ENCODE data around the gene DLG5. TPM values are rescaled to one million over a fixed set of nuclear protein-coding genes. Genes with fewer than 3 reads are reported as not detected.

The DLG5 gene
- total RNA-seq, 2 donors from 2014 or later: 22.6 to 35.6 TPM

- WGBS, 2 donors: 83 to 86% methylated on average over 8 of the region's 8 CpGs
- Histone ChIP-seq H3K4me3 (no peak overlapping the region), H3K27ac (no peak overlapping the region), H3K27me3 (no peaks in the 10 kb centered on the region), H3K9me3 (no peaks in the 10 kb centered on the region), H3K36me3 (replicated peaks in 1 of 2; ENCODE audit: insufficient read depth in 1 of 2, low read depth in 2 of 2) (no peaks in the 10 kb centered on the region), H3K4me1 (peaks cover 30% of the 10 kb centered on the region)
- ATAC-seq (no peak), DNase-seq (no peak)
- intact Hi-C loops (cut with DNase I): no loop called here
- TF ChIP-seq POLR2A (IDR thresholded peaks at IDR 0.05): no peak
- TF ChIP-seq, protein P1, sequence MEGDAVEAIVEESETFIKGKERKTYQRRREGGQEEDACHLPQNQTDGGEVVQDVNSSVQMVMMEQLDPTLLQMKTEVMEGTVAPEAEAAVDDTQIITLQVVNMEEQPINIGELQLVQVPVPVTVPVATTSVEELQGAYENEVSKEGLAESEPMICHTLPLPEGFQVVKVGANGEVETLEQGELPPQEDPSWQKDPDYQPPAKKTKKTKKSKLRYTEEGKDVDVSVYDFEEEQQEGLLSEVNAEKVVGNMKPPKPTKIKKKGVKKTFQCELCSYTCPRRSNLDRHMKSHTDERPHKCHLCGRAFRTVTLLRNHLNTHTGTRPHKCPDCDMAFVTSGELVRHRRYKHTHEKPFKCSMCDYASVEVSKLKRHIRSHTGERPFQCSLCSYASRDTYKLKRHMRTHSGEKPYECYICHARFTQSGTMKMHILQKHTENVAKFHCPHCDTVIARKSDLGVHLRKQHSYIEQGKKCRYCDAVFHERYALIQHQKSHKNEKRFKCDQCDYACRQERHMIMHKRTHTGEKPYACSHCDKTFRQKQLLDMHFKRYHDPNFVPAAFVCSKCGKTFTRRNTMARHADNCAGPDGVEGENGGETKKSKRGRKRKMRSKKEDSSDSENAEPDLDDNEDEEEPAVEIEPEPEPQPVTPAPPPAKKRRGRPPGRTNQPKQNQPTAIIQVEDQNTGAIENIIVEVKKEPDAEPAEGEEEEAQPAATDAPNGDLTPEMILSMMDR (IDR thresholded peaks at IDR 0.05): no peak
Measured at GRCh38 chr10:77910524-77911145, 15.9 kb downstream of the DLG5 start.

GRCh38 chr10:77909749-77910375 lies 16.7 kb downstream of the DLG5 start:
- TF ChIP-seq, protein P1 (IDR thresholded peaks at IDR 0.05): no peak
- no peak for TF ChIP-seq POLR2A (IDR thresholded peaks at IDR 0.05)
- Histone ChIP-seq H3K4me1 (peaks cover 30% of the 10 kb centered on the region), H3K27me3 (no peaks in the 10 kb centered on the region), H3K36me3 (replicated peaks in 1 of 2; ENCODE audit: insufficient read depth in 1 of 2, low read depth in 2 of 2) (no peaks in the 10 kb centered on the region), H3K27ac (peak overlapping the region in 1 of 4 donors; percentile 18), H3K4me3 (no peak overlapping the region), H3K9me3 (no peaks in the 10 kb centered on the region)
- WGBS, 2 donors: 37 to 39% methylated on average over 11 of the region's 11 CpGs
- ATAC-seq: peak; percentile 68
- peak; percentile 44 to 66 (median 58) for DNase-seq
- intact Hi-C loops (cut with DNase I): no loop called here

GRCh38 chr10:77909021-77909748 lies 17.4 kb downstream of the DLG5 start:
- Histone ChIP-seq H3K9me3 (no peaks in the 10 kb centered on the region), H3K36me3 (replicated peaks in 1 of 2; ENCODE audit: insufficient read depth in 1 of 2, low read depth in 2 of 2) (no peaks in the 10 kb centered on the region), H3K27ac (no peak overlapping the region), H3K27me3 (no peaks in the 10 kb centered on the region), H3K4me1 (peaks cover 30% of the 10 kb centered on the region), H3K4me3 (no peak overlapping the region)
- 71 to 74% methylated on average over 9 of the region's 9 CpGs for WGBS, 2 donors
- DNase-seq (no peak), ATAC-seq (no peak)
- intact Hi-C loops (cut with DNase I): no loop called here
- TF ChIP-seq POLR2A (IDR thresholded peaks at IDR 0.05): no peak
- TF ChIP-seq, protein P1 (IDR thresholded peaks at IDR 0.05): no peak

- no peak for ATAC-seq
- H3K36me3 ChIP-seq (replicated peaks in 1 of 2; ENCODE audit: insufficient read depth in 1 of 2, low read depth in 2 of 2): no peaks in the 10 kb centered on the region
- intact Hi-C loops (cut with DNase I): no loop called here
- 91 to 95% methylated on average over 9 of the region's 9 CpGs for WGBS, 2 donors
- no peak overlapping the region for H3K4me3 ChIP-seq
- H3K4me1 ChIP-seq: peaks cover 30% of the 10 kb centered on the region
- H3K9me3 ChIP-seq: no peaks in the 10 kb centered on the region
- no peak for DNase-seq
- no peaks in the 10 kb centered on the region for H3K27me3 ChIP-seq
- no peak for TF ChIP-seq POLR2A (IDR thresholded peaks at IDR 0.05)
- TF ChIP-seq, protein P1 (IDR thresholded peaks at IDR 0.05): peak in 1 of 7 experiments; percentile 11
- H3K27ac ChIP-seq: no peak overlapping the region
Measured at GRCh38 chr10:77907900-77908717, 18.4 kb downstream of the DLG5 start.
